SIG-M5 (cell line): ENCODE data around the gene ZNF385A.
A peak's percentile ranks its signal among the peaks of the same experiment; 100 is the strongest.

ENCODE experiments used
- DNase-seq: peaks from one replicate; lab custom pipeline; 2025; lab: John Stamatoyannopoulos, UW

Gene ZNF385A

DNA sequence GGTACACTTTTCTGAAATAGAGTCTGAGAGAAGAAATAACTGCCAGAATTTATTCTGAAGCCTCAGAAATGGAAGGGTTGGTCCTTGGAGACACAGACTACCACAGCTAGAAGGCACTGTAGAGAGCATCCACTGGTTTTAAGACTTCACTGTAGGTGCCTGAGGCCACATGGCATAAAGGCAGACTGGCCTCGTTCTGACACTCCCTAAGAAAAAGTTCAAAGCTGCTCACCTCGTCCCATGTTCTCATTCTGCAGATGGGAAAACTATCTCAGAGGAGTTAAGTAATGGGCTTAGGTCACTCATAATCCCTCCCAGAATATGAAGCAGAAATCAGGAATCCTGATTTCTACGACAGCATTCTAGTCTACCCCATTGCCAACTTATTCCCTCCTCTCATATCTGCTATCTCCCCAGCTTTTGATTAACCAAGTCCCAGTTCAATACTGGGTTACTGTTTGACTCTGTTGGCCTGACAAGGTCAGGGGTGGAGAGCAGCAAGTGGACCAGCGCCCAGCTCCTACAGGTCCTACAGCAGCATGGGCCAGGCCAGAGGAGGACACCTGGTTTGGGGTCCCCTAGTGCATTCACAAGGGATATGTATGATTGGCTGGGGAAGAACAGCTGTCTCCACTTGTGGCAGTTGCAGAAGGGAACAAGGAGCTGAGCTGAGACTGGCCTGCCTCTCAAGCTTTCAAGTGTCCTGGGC, 30.8 kb upstream of the ZNF385A start:
- no peak for DNase-seq

DNA sequence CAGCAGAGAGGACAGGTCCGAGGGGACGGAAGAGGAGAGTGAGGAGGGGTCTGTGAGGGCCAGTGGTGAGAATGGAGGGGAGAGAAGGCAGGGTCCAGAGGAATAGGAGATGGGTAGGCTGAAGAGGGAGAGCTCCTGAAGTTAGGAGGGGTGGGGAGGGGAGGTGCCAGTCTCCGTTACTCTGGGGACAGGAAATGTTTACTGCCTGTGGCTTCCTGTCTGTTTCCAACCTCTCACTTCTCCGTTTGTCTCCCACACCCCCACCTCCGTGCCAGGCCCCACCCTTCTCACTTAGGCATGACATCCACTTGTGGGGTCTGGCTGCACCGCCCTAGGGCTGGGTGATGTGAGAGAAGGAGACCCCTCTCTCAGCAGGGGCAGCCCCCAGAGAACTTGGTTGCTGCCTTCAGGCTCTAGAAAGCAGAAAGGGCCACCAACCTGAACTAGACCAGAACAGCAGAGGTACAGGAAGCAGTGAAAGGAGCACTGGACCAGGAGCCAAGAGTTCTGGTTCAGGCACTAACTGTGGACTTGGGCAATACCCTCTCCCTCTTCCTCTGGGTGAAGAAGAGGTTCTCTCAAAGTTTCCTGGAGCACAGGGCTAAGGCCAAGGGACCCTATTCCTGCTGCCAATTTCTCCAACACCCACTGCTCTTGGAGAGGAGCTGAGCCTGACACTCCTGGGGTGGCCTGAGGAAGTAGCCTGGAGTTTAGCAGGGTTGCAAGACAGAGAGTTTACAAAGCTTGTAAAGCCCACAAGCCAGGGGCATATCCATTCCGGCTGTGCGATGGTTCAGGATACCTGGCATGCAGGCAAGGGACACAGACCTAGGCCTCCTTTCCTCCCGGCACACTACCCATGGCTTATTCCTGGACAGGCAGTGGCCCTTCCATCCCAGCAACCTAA, 29.0 kb upstream of the ZNF385A start:
- DNase-seq, result peak; percentile 33

DNA sequence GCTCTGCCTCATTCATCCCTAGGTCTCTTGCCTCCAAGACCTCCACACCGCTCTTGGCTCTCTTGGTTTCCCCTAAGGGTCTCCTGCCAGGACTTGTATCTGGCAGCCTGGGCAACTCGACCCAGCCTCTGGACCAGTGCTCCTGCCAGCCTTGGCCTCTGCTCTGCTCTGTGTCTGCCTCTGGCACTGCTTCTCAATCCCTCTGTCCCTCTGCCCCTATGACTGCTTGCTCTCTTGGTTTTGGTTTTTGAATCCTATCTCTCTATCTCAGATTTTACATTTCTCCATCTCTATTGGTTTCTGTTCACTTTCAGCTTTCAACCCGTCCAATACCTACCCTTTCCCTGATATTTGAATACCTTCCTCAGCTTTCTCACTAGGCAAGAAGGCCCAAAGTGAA, 28.3 kb upstream of the ZNF385A start:
- no peak for DNase-seq

- DNase-seq, result no peak
Measured at GRCh38 chr12:54412348-54412747, 27.8 kb upstream of the ZNF385A start.

GRCh38 chr12:54411391-54412241, 27.1 kb upstream of the ZNF385A start:
- DNase-seq, result peak; percentile 73

DNA sequence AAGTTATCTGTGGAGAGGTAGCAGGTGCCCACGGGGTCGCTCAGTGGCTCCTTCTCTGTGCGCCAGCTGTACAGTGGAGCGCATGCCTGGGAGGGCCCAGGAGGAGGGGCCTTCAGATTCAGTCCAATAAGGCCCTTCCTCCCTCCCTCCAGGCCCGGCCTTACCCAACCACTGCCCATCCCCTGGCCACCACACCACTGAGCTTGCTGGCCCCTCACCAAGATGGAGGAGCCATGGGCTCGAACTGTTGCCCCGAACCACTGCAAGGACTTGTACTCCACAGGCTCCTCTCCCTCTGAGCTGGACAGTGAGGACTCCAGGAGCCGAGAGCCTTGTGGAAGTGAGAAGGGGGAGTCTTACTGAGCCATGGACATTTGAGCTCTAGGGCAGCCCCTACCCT, 24.7 kb upstream of the ZNF385A start:
- DNase-seq, result no peak

- DNase-seq, result no peak
Measured at GRCh38 chr12:54407183-54407905, 22.8 kb upstream of the ZNF385A start.

DNA sequence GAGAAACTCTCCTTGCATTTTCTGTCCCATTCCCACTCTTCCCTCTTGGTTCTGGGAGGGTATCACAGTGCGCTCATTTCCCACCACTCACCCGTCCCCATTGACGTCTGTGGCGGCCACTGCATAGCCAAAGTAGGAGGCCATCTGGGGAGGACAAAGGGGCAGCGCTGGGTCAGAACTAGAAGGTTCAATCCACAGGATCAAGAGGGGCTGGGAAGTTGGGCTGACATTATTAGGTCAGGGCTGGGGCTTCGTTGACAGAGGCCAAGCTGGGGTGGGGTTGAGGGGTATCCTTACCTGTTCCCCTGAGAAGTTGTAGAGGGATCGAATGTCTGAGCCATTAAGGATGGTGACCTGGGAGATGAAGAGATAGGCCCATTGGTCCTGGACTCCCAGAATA, 21.0 kb upstream of the ZNF385A start:
- no peak for DNase-seq

- no peak for DNase-seq
Measured at GRCh38 chr12:54405106-54405505, 20.6 kb upstream of the ZNF385A start.

- no peak for DNase-seq
Measured at GRCh38 chr12:54404061-54405004, 19.8 kb upstream of the ZNF385A start.

DNA sequence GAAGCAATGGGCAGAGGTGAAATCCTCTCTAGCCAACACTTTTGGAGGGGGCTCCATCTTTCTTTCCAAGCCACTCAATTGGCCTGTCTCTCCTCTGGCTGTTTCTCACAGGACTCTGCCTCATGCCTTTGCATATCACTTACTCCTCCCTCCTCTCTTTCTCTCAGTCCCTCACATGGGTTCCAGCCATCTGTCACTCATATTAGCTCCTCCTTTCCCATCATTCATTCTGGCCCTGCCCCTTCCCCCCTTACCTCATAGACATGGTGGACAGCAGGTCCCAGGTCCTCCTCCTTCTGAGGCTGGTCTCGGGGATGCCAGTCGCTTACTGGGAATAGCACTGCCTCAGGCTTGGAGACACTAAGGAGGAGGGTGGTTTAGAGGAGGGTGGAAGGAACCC, 16.6 kb upstream of the ZNF385A start:
- no peak for DNase-seq

DNA sequence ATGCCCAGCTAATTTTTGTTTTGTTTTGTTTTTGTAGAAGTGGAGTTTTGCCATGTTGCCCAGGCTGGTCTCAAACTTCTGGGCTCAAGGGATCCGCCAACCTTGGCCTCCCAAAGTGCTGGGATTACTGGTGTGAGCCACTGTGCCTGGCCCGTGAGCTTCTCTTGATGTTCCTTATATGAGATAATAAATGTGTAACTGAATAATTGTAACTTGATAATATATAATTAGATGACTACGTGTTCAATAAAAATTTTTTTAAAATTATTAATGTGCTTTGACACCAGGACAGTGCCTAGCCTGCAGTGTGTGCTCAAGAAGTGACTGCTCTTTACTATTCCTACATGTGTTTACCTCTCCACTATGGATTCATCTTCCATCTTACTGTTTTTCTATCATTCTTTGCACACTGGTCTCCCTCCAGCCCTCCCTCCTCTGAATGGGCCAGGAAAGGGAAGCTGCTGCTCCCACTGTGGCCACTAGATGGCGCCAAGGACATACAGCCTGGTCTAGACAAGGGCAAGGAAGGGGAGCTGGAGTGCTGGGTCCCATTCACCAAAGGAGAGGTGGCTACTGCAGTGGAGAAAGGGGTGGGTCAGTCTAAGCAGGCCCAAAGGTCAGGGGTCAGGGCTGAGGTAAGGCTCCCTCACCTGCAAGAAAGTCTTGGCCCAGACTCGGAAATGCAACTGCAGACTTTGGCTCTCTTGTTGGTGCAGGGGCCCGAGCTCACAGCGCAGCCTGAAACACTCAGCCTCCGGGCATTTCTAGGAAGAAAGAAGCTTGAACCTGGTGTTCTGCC, 14.7 kb upstream of the ZNF385A start:
- DNase-seq, result peak; percentile 18

DNA sequence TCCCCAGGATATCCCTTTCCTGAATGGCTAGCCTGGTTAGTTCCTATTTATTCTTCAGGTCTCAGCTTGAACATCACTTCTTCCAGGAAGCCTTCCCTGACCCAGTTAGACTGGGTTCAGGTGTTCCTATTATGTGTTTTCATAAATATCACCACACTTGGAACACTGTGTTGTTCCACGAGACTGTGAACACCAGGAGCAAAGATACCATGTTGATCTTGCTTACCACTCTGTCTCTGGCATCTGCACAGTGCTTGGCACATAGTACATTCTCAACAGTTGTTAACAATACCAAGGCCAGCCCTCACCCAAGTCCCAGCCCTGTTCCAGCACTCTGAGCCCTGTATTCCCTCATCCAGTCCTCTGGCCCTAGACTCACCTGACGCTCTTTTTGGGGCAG, 13.7 kb upstream of the ZNF385A start:
- no peak for DNase-seq

GRCh38 chr12:54397157-54397556, 12.6 kb upstream of the ZNF385A start:
- DNase-seq, result no peak

GRCh38 chr12:54395545-54395944, 11.0 kb upstream of the ZNF385A start:
- DNase-seq, result no peak

DNA sequence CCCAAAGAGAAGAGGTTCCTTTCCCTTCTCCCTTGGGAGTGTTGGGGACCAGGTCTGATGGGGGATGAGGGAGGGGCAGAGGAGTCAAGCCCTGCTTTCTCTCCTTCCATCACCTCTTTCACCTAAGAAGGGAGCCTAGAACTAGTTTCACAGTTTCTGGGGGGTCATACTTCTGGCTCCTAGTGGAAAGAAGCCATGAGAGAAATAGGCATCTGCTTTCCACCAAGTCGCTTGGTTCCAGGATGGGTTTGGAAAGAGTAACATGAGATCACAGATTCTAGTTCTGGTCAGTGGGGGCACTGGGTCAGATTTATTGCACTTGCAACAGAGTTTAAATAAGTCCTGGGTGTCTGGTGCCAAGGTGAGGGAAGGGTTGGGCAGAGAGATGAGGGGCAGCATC, 10.5 kb upstream of the ZNF385A start:
- DNase-seq, result no peak

GRCh38 chr12:54394281-54394719, 9.8 kb upstream of the ZNF385A start:
- no peak for DNase-seq

GRCh38 chr12:54393743-54394142, 9.2 kb upstream of the ZNF385A start:
- DNase-seq, result no peak

- no peak for DNase-seq
Measured at GRCh38 chr12:54393207-54393609, 8.7 kb upstream of the ZNF385A start.
